HG02642 (cell line): Measurements from ENCODE around the gene PIAS1.
"Not testable (repeated sequence)": the region's sequence is repeated elsewhere in the genome, so short reads cannot be mapped to it uniquely, and the experiment has no call there.

Experiments
- ATAC-seq: cut with Tn5 transposase; IDR thresholded peaks from one replicate; pipeline ENCODE4 v1.9.1; 2021; ENCODE audit warnings: mild to moderate bottlenecking; ENCODE audit not compliant: unreplicated experiment, poor library complexity

Gene PIAS1

DNA sequence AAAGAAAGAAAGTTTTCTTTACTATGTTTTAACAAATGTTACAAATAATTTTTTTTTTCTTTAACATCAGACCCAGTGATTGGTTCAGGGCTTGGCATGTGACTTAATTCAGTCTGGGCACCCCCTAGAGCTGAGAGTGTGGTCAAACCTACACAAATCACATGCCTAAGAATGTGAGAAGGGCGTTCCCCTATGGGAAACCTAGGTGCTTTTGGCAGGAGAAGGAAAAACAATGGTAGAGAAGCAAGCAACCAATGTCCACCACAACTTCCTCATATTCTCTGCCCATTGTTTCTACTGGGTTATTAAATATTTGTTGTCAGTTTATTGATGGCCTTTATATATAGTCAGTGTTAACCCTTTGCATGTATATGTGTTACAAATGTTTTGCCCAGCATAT lies 21.4 kb upstream of the PIAS1 start:
- ATAC-seq = no peak

GRCh38 chr15:68034081-68034480 lies 20.0 kb upstream of the PIAS1 start:
- no peak for ATAC-seq

- no peak for ATAC-seq
Observed at GRCh38 chr15:68034719-68035293, 19.3 kb upstream of the PIAS1 start.

DNA sequence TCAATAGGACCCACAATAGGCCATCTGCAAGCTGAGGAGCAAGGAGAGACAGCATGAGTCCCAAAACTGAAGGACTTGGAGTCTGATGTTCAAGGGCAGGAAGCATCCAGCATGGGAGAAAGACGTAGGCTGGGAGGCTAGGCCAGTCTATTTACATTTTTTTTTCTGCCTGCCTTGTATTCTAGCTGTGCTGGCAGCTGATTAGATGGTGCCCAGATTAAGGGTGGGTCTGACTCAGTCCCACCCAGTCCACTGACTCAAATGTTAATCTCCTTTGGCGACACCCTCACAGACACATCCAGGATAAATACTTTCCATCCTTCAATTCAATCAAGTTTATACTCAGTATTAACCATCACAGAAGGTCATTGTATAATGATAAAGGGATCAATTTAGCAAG lies 15.9 kb upstream of the PIAS1 start:
- ATAC-seq = no peak

GRCh38 chr15:68040144-68040543 lies 14.0 kb upstream of the PIAS1 start:
- no peak for ATAC-seq

DNA sequence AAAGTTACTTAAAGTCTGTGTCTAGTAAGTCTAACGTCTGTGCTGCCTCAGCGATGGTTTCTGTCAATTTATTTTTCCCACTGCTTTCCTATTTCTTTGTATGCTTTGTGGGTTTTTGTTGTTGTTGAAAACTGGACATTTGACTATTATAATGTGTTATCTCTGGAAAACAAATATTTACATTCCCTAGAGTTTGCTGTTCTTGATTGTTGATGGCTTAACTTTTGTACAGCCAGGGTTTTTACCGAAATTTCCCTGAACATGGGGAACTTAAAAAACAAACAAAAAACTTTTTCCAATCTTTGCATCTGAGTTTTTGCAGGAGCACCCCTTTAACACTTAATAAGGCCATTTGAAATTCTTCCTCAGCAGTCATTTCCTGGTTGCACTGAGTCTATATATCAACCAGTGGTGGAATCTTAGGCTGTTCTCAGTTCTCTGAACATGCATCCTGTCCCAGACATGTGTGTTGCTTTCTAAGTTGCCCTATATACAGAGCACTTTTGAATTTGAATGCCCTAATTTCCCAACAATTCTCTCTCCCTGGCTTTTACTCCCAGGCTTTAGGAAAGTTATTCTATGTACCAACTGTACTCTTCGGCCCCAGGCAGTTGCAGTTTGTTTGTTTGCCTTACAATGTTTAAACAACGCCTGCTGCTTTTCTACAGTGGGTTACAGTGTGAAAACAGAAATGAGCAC lies 11.8 kb upstream of the PIAS1 start:
- ATAC-seq = no peak

GRCh38 chr15:68042855-68043222 lies 11.3 kb upstream of the PIAS1 start:
- ATAC-seq = no peak

DNA sequence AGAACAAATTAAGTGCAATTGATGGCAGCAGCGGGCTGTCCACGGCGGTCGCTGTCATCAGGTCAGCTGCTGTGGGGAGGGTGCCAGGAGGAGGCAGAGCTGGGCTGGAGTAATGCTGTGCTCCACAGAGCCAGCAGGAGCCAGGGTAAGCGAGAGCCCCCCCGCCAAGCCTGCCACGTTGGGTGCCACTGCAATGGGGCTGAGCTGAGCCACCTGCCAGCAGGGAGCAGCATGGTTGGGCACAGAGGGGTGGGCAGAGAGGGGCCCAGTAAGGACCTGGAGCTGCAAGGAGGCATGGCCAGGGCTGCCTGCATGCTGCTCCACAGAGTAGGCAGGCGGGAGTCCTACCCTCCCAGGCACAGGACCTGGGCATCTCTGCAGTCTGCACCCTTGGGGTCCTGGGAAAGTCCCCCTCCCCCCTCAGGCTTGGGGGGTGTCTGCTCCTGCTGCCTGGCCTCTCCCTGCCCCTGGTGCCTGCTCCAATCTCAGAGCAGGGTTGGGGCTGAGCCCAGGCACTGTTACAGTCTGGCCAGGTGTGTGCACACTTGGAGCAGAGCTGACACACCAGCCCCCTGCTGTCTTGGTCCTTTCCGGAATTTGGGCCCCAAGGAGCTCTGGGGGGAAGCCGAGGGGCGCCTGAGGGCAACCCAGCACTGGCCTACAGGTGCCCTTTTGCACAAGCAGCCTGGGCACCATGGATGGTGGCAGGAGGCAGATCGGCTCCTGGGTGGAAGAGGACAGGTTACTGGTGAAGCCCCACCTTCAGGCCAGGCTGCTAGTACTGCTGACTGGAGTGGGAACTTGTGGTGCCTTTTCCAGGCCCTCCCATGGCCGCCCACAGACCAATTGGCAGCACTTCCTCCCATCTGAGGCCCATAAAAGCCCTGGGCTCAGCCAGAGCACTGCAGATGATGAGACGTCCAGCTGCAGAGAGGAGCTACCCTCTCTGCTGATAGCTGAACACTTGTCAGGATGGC lies 8.5 kb upstream of the PIAS1 start:
- no peak for ATAC-seq

DNA sequence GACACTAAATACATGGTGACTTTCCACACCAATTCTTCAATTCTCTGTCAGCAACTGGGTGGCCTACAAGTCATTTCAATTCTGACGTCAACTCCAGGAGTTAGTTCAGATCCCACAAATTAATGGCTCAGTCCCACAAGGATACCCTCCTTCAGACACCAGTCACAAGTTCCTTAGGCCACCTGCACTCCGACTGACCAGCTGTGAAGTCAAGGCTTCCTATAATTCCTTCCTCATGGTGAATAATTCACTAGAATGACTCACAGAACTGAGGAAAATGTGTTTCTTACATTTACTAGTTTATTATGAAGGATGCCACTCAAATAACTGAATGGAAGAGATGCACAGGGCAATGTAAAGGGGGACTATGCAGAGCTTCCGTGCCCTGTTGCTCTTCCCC lies 6.3 kb upstream of the PIAS1 start:
- no peak for ATAC-seq

GRCh38 chr15:68051109-68051508 lies 3.0 kb upstream of the PIAS1 start:
- no peak for ATAC-seq

- no peak for ATAC-seq
Observed at GRCh38 chr15:68051907-68052306, 2.2 kb upstream of the PIAS1 start.

- ATAC-seq = no peak
Observed at GRCh38 chr15:68052431-68052830, 1.7 kb upstream of the PIAS1 start.

GRCh38 chr15:68053001-68053400 lies 1.1 kb upstream of the PIAS1 start:
- ATAC-seq = no peak

DNA sequence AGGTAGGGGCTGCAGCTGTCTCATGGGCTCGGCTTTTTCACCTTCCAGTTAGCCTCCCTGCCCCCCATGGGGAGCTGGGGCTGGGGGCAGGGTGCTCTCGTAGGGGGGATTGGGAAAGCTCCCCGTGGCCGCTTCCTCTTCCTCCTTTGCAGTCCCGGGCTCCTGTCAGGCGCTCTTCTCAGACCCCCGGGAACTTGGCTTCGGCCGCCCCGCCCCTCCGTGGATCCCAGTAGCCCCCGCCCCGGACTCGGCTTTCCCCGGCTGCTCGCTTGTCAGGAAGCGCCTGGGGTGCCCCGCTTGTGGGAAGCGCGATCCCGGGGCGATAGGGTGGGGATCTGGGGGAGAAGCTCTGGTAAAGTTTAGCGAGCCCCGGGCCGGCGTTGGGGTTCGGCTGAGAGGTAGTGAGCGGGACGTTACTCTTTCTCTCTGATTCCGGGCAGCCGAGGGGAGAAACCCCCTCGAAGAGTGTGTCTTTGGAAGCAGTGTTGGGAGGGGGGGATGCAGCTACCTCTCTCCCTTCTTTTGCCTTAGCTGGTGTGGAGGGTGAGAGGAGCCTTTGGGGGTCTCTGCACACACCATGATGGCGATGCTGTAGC lies 611 bp downstream of the PIAS1 start:
- peak; percentile 32 for ATAC-seq

DNA sequence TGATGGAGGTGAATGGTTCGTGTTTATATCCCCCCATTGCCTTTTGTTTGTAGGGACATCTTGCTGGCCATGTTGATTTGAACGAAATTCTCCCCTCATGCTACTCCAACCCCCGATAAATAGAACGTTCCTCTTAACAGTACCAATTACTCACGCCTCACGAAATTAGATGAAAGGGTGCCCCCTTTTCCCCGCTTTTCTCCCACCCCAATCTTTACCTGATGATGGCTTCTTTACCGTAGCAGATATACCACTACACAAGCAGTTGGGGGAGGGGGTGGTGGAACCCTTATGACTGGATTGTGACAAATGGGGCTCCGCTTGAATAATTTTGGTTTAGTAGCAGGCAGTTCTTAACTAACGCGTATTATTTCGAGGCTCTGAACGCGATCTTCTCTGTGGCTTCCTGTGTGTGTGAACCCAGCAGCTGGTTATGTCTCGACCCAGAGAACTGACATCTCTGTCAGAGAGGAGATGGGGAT lies 1.1 kb downstream of the PIAS1 start:
- peak; percentile 32 for ATAC-seq

DNA sequence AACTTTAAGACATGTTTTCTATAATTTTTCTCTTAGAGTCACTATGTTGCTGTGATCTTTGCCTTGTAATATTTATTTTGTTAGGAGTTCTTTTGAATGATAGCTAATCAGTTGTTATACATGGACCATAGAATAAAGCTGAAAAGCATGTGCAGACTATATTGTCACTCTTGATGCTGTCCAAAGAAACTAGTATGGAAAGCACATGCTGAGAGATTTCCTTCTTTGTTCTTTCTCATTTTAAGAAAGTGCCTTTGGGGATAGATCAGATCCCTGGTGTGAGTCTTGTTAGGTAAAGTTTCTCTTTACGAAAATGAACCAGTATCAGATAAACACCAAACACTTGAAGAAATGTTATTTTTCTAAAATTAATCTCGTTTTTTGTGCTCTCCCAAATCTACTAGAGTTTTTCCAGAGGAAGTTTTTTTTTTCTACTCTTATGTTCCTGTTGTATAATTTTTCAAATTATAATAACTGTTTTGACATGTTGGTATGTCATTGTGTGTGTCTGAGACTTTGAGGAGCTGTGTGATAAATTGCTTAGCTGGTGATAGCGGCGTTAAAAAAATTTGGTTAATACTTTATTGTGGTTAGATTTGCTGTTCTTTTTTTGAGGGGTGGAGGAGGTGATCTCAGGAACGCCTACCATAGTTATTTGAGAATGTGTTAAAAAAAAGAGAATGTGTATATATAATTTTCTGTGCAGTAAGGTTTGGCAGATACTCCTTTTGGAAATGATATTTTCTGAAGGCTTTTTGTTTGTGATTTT lies 2.2 kb downstream of the PIAS1 start:
- no peak for ATAC-seq

GRCh38 chr15:68057034-68057433 lies 2.9 kb downstream of the PIAS1 start:
- ATAC-seq = no peak

DNA sequence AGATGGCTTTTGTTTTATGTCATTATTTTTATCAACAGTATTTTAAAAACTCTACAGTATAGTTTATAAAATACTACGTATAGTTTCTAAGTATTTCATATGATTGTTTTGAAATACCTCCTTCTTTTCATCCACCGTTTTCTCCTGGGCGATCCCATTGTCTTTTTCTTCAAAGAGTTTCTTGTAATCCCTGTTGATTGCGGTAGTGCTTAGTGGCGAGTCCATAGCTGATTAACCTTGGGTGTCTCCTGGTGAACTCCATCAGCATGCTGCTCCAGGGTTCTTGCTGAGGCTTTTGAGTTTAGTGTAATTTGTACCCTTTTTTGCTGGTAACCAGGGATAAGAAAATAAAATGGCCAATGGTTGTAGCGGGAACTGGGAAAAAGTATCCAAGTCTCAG lies 3.6 kb downstream of the PIAS1 start:
- ATAC-seq = no peak

DNA sequence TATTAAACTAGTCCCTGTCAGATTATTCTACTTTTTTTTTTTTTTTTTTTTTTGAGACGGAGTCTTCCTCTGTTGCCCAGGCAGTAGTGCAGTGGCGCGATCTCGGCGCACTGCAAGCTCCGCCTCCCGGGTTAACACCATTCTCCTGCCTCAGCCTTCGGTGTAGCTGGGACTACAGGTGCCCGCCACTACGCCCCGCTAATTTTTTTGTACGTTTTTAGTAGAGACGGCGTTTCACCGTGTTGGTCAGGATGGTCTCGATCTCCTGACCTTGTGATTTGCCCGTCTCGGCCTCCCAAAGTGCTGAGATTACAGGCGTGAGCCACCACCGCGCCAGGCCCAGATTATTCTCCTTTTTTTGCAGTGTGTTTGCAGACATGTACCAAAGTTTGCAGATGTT lies 4.9 kb downstream of the PIAS1 start:
- not testable (repeated sequence) for ATAC-seq

- no peak for ATAC-seq
Observed at GRCh38 chr15:68059630-68060029, 5.5 kb downstream of the PIAS1 start.
